Naive B cell (primary cell): ENCODE data around the gene UST. TPM values are rescaled to one million over a fixed set of nuclear protein-coding genes. Genes with fewer than 3 reads are reported as not detected.
"Not testable (repeated sequence)": the region's sequence is repeated elsewhere in the genome, so short reads cannot be mapped to it uniquely, and the experiment has no call there.

Experiments used
- ATAC-seq, 2 donors: fragments of 150-1000 bp; cut with Tn5 transposase; 2 replicates each; pipeline ENCODE4 v1.10.0; 2021; ENCODE audit warnings: low read depth in 2 of 2, mild to moderate bottlenecking in 2 of 2, moderate library complexity in 2 of 2
- DNase-seq: peaks from one replicate; pipeline ENCODE4 v3.0.0; 2022
- H3K27ac Mint-ChIP-seq, 6 donors: one replicate each; pipeline ENCODE4 v1.8.0; 2020 to 2022; ENCODE audit warnings: mild to moderate bottlenecking in 6 of 6, mixed read lengths in 6 of 6, moderate library complexity in 5 of 6, inconsistent platforms in 2 of 6
- H3K27me3 Mint-ChIP-seq, 3 donors: one replicate each; pipeline ENCODE4 v1.8.0; 2021 to 2022; ENCODE audit warnings: mixed read lengths in 3 of 3, mild to moderate bottlenecking in 1 of 3
- H3K36me3 Mint-ChIP-seq, 2 donors: one replicate each; pipeline ENCODE4 v1.8.0; 2020 to 2022; ENCODE audit warnings: mixed read lengths in 2 of 2, inconsistent platforms in 1 of 2, mild to moderate bottlenecking in 1 of 2
- H3K4me1 Mint-ChIP-seq, 3 donors: one replicate each; pipeline ENCODE4 v1.8.0; 2020 to 2022; ENCODE audit warnings: mixed read lengths in 3 of 3, inconsistent platforms in 1 of 3, mild to moderate bottlenecking in 1 of 3, moderate library complexity in 1 of 3
- H3K4me3 Mint-ChIP-seq, 8 donors: one replicate each; pipeline ENCODE4 v1.8.0; 2020 to 2022; ENCODE audit warnings: mild to moderate bottlenecking in 8 of 8, mixed read lengths in 8 of 8, moderate library complexity in 8 of 8, inconsistent platforms in 2 of 8
- H3K9me3 Mint-ChIP-seq, 7 donors: one replicate each; pipeline ENCODE4 v1.8.0; 2020 to 2022; ENCODE audit warnings: mixed read lengths in 7 of 7, mild to moderate bottlenecking in 5 of 7, inconsistent platforms in 2 of 7, moderate library complexity in 1 of 7
- polyA plus RNA-seq, 6 donors: library from polyadenylated mRNA; unstranded; fragments of 300-500 nt; fragmentation: Illumina TruSeq; gene quantifications; one replicate each; pipeline ENCODE4 v1.2.3, GENCODE V29; 2021; ENCODE audit warnings: low read depth in 6 of 6

The UST gene
- polyA plus RNA-seq, 6 donors from 2014 or later = 2.8 to 7.2 (median 5.2) TPM

- DNase-seq = no peak
- Mint-ChIP-seq H3K9me3 (peaks cover 0 to 2% (median 0%) of the 10 kb centered on the region in 7 donors), H3K4me3 (peak overlapping the region in 5 of 8 donors; percentile 1 to 58 (median 41)), H3K36me3 (no peaks in the 10 kb centered on the region), H3K4me1 (peaks cover 37 to 73% (median 53%) of the 10 kb centered on the region in 3 donors), H3K27ac (peak overlapping the region in 3 of 6 donors; percentile 59 to 88 (median 74)), H3K27me3 (no peaks in the 10 kb centered on the region)
- ATAC-seq = no peak
Observed at GRCh38 chr6:148776321-148777308, 29.8 kb downstream of the UST start.

- Mint-ChIP-seq H3K4me1 (peaks cover 35 to 70% (median 57%) of the 10 kb centered on the region in 3 donors), H3K36me3 (no peaks in the 10 kb centered on the region), H3K27me3 (no peaks in the 10 kb centered on the region), H3K4me3 (no peak overlapping the region), H3K9me3 (peaks cover 0 to 2% (median 0%) of the 10 kb centered on the region in 7 donors), H3K27ac (peak overlapping the region in 1 of 6 donors; percentile 82)
- ATAC-seq = no peak
- no peak for DNase-seq
Observed at GRCh38 chr6:148779142-148779562, 32.3 kb downstream of the UST start.

- H3K27me3 Mint-ChIP-seq, DNase-seq, H3K36me3 Mint-ChIP-seq, ATAC-seq, H3K9me3 Mint-ChIP-seq, H3K4me3 Mint-ChIP-seq: not testable (repeated sequence)
- peaks cover 35 to 65% (median 59%) of the 10 kb centered on the region in 3 donors for H3K4me1 Mint-ChIP-seq
- peak overlapping the region in 1 of 6 donors; percentile 79 for H3K27ac Mint-ChIP-seq
Observed at GRCh38 chr6:148780423-148780822, 33.6 kb downstream of the UST start.

GRCh38 chr6:148780918-148781436, 34.1 kb downstream of the UST start:
- Mint-ChIP-seq H3K9me3 (peaks cover 0 to 2% (median 0%) of the 10 kb centered on the region in 7 donors), H3K36me3 (no peaks in the 10 kb centered on the region), H3K4me3 (peak overlapping the region in 5 of 8 donors; percentile 10 to 67 (median 36)), H3K4me1 (peaks cover 35 to 66% (median 59%) of the 10 kb centered on the region in 3 donors), H3K27me3 (no peaks in the 10 kb centered on the region), H3K27ac (peak overlapping the region in 5 of 6 donors; percentile 20 to 79 (median 48))
- DNase-seq (no peak), ATAC-seq (peak in 1 of 2 donors; percentile 23)

- H3K4me3 Mint-ChIP-seq = peak overlapping the region in 1 of 8 donors; percentile 23
- H3K27ac Mint-ChIP-seq = peak overlapping the region in 3 of 6 donors; percentile 49 to 69 (median 59)
- H3K36me3 Mint-ChIP-seq = peaks cover 0 to 9% of the 10 kb centered on the region in 2 donors
- H3K4me1 Mint-ChIP-seq = peaks cover 25 to 50% (median 44%) of the 10 kb centered on the region in 3 donors
- H3K27me3 Mint-ChIP-seq = no peaks in the 10 kb centered on the region
- DNase-seq (no peak), ATAC-seq (no peak)
- H3K9me3 Mint-ChIP-seq = peaks cover 0 to 14% (median 7%) of the 10 kb centered on the region in 7 donors
Observed at GRCh38 chr6:148789948-148790347, 43.1 kb downstream of the UST start.

GRCh38 chr6:148790404-148790803, 43.6 kb downstream of the UST start:
- no peaks in the 10 kb centered on the region for H3K27me3 Mint-ChIP-seq

GRCh38 chr6:148790817-148791216, 44.0 kb downstream of the UST start:
- ATAC-seq = peak; percentile 68 to 73
- H3K27me3 Mint-ChIP-seq = no peaks in the 10 kb centered on the region
- peak overlapping the region in 2 of 6 donors; percentile 22 to 49 for H3K27ac Mint-ChIP-seq
- H3K36me3 Mint-ChIP-seq = peaks cover 0 to 9% of the 10 kb centered on the region in 2 donors
- peaks cover 25 to 53% (median 45%) of the 10 kb centered on the region in 3 donors for H3K4me1 Mint-ChIP-seq
- H3K4me3 Mint-ChIP-seq = peak overlapping the region in 1 of 8 donors; percentile 15
- no peak for DNase-seq
- peaks cover 0 to 14% (median 7%) of the 10 kb centered on the region in 7 donors for H3K9me3 Mint-ChIP-seq

More at GRCh38 chr6:148790404-148790803, 43.6 kb downstream of the UST start:
- DNase-seq = no peak
- no peak overlapping the region for H3K4me3 Mint-ChIP-seq
- peaks cover 0 to 9% of the 10 kb centered on the region in 2 donors for H3K36me3 Mint-ChIP-seq
- H3K9me3 Mint-ChIP-seq = peaks cover 0 to 14% (median 7%) of the 10 kb centered on the region in 7 donors
- ATAC-seq = no peak
- peak overlapping the region in 3 of 6 donors; percentile 49 to 69 (median 59) for H3K27ac Mint-ChIP-seq
- peaks cover 25 to 53% (median 47%) of the 10 kb centered on the region in 3 donors for H3K4me1 Mint-ChIP-seq

GRCh38 chr6:148791372-148791771, 44.5 kb downstream of the UST start:
- peaks cover 0 to 9% of the 10 kb centered on the region in 2 donors for H3K36me3 Mint-ChIP-seq
- H3K4me3 Mint-ChIP-seq = peak overlapping the region in 2 of 8 donors; percentile 12 to 13
- no peaks in the 10 kb centered on the region for H3K27me3 Mint-ChIP-seq
- no peak for ATAC-seq
- peaks cover 0 to 14% (median 7%) of the 10 kb centered on the region in 7 donors for H3K9me3 Mint-ChIP-seq
- peaks cover 23 to 50% (median 41%) of the 10 kb centered on the region in 3 donors for H3K4me1 Mint-ChIP-seq
- H3K27ac Mint-ChIP-seq = peak overlapping the region in 3 of 6 donors; percentile 32 to 59 (median 49)
- DNase-seq = no peak

GRCh38 chr6:148793721-148794120, 46.9 kb downstream of the UST start:
- DNase-seq (no peak), ATAC-seq (no peak)
- no peak overlapping the region for H3K4me3 Mint-ChIP-seq
- H3K9me3 Mint-ChIP-seq = peaks cover 0 to 14% (median 7%) of the 10 kb centered on the region in 7 donors
- no peaks in the 10 kb centered on the region for H3K27me3 Mint-ChIP-seq
- H3K4me1 Mint-ChIP-seq = peaks cover 36 to 58% (median 58%) of the 10 kb centered on the region in 3 donors
- H3K36me3 Mint-ChIP-seq = peaks cover 0 to 5% of the 10 kb centered on the region in 2 donors
- no peak overlapping the region for H3K27ac Mint-ChIP-seq

GRCh38 chr6:148794797-148795196, 48.0 kb downstream of the UST start:
- Mint-ChIP-seq H3K9me3 (peaks cover 0 to 14% (median 7%) of the 10 kb centered on the region in 7 donors), H3K27me3 (no peaks in the 10 kb centered on the region), H3K4me3 (no peak overlapping the region), H3K36me3 (peaks cover 0 to 5% of the 10 kb centered on the region in 2 donors), H3K4me1 (peaks cover 44 to 67% (median 63%) of the 10 kb centered on the region in 3 donors), H3K27ac (peak overlapping the region in 4 of 6 donors; percentile 42 to 75 (median 58))
- DNase-seq (no peak), ATAC-seq (no peak)

- Mint-ChIP-seq H3K9me3 (peaks cover 0 to 14% (median 7%) of the 10 kb centered on the region in 7 donors), H3K4me1 (peaks cover 43 to 67% (median 63%) of the 10 kb centered on the region in 3 donors), H3K4me3 (no peak overlapping the region), H3K27ac (peak overlapping the region in 1 of 6 donors; percentile 44), H3K36me3 (peaks cover 0 to 5% of the 10 kb centered on the region in 2 donors), H3K27me3 (no peaks in the 10 kb centered on the region)
- ATAC-seq = no peak
- no peak for DNase-seq
Observed at GRCh38 chr6:148795563-148795962, 48.7 kb downstream of the UST start.

- H3K9me3 Mint-ChIP-seq = peaks cover 0 to 2% (median 0%) of the 10 kb centered on the region in 7 donors
- no peak for DNase-seq
- no peak overlapping the region for H3K4me3 Mint-ChIP-seq
- no peaks in the 10 kb centered on the region for H3K27me3 Mint-ChIP-seq
- ATAC-seq = peak in 1 of 2 donors; percentile 39
- H3K36me3 Mint-ChIP-seq = peaks cover 0 to 5% of the 10 kb centered on the region in 2 donors
- H3K4me1 Mint-ChIP-seq = peaks cover 50 to 79% (median 74%) of the 10 kb centered on the region in 3 donors
- H3K27ac Mint-ChIP-seq = peak overlapping the region in 3 of 6 donors; percentile 12 to 83 (median 21)
Observed at GRCh38 chr6:148799647-148800046, 52.8 kb downstream of the UST start.

GRCh38 chr6:148800536-148800935, 53.7 kb downstream of the UST start:
- no peak for ATAC-seq
- DNase-seq = no peak
- Mint-ChIP-seq H3K9me3 (peaks cover 0 to 2% (median 0%) of the 10 kb centered on the region in 7 donors), H3K27me3 (no peaks in the 10 kb centered on the region), H3K4me1 (peaks cover 50 to 77% (median 70%) of the 10 kb centered on the region in 3 donors), H3K36me3 (peaks cover 0 to 5% of the 10 kb centered on the region in 2 donors), H3K4me3 (peak overlapping the region in 2 of 8 donors; percentile 18 to 30), H3K27ac (peak overlapping the region in 3 of 6 donors; percentile 12 to 70 (median 39))
